ENCODE data around the gene HOXB3.

HOXB3 gene

DNA sequence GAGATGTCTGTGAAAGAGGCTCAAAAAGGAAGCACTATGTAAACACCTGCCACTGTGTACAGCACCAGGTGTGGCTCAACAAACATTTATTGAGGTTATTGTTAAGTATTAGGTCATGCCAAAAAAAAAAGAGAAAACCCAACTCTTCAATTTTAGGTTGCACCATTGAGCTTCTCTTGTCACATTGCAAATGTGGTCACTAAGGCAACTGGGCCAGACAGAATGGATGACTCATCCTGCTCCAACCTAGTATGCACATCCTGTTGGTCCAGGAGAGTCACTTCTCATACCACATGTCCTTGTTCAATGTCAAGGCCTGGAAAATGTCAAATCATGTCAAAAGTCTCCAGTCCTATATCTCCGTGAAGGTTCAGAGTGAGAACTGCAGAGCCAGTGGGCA, 84.3 kb downstream of the HOXB3 start:
- H3K36me3 ChIP-seq (ENCODE audit: insufficient read depth, low read length): no peaks in the 10 kb centered on the region
- H3K9ac ChIP-seq (ENCODE audit: low read length): no peak overlapping the region
- no peak overlapping the region for H3K4me2 ChIP-seq (ENCODE audit: low read length)
- H3K9me2 ChIP-seq (ENCODE audit: low read depth, low read length): no peaks in the 10 kb centered on the region
- TF ChIP-seq, protein P1, sequence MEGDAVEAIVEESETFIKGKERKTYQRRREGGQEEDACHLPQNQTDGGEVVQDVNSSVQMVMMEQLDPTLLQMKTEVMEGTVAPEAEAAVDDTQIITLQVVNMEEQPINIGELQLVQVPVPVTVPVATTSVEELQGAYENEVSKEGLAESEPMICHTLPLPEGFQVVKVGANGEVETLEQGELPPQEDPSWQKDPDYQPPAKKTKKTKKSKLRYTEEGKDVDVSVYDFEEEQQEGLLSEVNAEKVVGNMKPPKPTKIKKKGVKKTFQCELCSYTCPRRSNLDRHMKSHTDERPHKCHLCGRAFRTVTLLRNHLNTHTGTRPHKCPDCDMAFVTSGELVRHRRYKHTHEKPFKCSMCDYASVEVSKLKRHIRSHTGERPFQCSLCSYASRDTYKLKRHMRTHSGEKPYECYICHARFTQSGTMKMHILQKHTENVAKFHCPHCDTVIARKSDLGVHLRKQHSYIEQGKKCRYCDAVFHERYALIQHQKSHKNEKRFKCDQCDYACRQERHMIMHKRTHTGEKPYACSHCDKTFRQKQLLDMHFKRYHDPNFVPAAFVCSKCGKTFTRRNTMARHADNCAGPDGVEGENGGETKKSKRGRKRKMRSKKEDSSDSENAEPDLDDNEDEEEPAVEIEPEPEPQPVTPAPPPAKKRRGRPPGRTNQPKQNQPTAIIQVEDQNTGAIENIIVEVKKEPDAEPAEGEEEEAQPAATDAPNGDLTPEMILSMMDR (IDR thresholded peaks at IDR 0.05; ENCODE audit: low read length): no peak
- TF ChIP-seq EZH2 (IDR thresholded peaks at IDR 0.05; ENCODE audit: borderline replicate concordance, low read length): no peak
- H4K20me1 ChIP-seq (ENCODE audit: insufficient read depth, low read length): no peaks in the 10 kb centered on the region
- no peaks in the 10 kb centered on the region for H3K9me3 ChIP-seq (ENCODE audit: low read length)
- H3K27ac ChIP-seq (ENCODE audit: low read depth, low read length, poor library complexity, severe bottlenecking): no peak overlapping the region
- H2AFZ ChIP-seq (ENCODE audit: low read length): no peak overlapping the region
- H3K4me1 ChIP-seq (ENCODE audit: insufficient read depth, low read length, severe bottlenecking): no peaks in the 10 kb centered on the region
- H3K4me3 ChIP-seq (ENCODE audit: low read depth, low read length, poor library complexity, severe bottlenecking): no peak overlapping the region
- no peaks in the 10 kb centered on the region for H3K79me2 ChIP-seq (ENCODE audit: insufficient read depth, low read length)
- H3K27me3 ChIP-seq (ENCODE audit: insufficient read depth, low read length): no peaks in the 10 kb centered on the region; the same call in none of the 2 replicates
- H3F3A ChIP-seq (ENCODE audit: insufficient read depth, low read length): no peaks in the 10 kb centered on the region

DNA sequence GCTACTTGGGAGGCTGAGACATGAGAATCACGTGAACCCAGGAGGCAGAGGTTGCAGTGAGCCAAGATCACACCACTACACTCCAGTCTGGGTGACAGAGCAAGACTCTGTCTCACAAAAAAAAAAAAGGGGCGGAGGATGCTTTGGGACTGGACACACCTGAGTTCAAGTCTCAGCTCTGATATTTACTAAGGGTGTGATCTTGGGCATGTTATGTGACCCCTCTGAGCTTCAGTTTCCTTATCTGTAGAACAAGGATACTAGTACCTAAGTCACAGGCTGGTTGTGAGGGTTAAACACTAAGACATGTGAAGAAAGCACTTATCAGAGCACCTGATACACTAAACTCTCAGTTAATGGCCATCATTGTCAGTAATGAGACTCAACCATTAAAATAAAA, 85.1 kb downstream of the HOXB3 start:
- Histone ChIP-seq H4K20me1 (ENCODE audit: insufficient read depth, low read length) (no peaks in the 10 kb centered on the region), H3K27me3 (ENCODE audit: insufficient read depth, low read length) (no peaks in the 10 kb centered on the region; the same call in none of the 2 replicates), H3K27ac (ENCODE audit: low read depth, low read length, poor library complexity, severe bottlenecking) (no peak overlapping the region), H3K4me3 (ENCODE audit: low read depth, low read length, poor library complexity, severe bottlenecking) (no peak overlapping the region), H3K79me2 (ENCODE audit: insufficient read depth, low read length) (no peaks in the 10 kb centered on the region), H3K9ac (ENCODE audit: low read length) (no peak overlapping the region), H3K4me1 (ENCODE audit: insufficient read depth, low read length, severe bottlenecking) (no peaks in the 10 kb centered on the region), H3K4me2 (ENCODE audit: low read length) (no peak overlapping the region), H3F3A (ENCODE audit: insufficient read depth, low read length) (no peaks in the 10 kb centered on the region), H3K9me2 (ENCODE audit: low read depth, low read length) (no peaks in the 10 kb centered on the region), H3K36me3 (ENCODE audit: insufficient read depth, low read length) (no peaks in the 10 kb centered on the region), H3K9me3 (ENCODE audit: low read length) (no peaks in the 10 kb centered on the region), H2AFZ (ENCODE audit: low read length) (no peak overlapping the region)
- TF ChIP-seq, protein P1 (IDR thresholded peaks at IDR 0.05; ENCODE audit: low read length): no peak
- TF ChIP-seq EZH2 (IDR thresholded peaks at IDR 0.05; ENCODE audit: borderline replicate concordance, low read length): no peak

DNA sequence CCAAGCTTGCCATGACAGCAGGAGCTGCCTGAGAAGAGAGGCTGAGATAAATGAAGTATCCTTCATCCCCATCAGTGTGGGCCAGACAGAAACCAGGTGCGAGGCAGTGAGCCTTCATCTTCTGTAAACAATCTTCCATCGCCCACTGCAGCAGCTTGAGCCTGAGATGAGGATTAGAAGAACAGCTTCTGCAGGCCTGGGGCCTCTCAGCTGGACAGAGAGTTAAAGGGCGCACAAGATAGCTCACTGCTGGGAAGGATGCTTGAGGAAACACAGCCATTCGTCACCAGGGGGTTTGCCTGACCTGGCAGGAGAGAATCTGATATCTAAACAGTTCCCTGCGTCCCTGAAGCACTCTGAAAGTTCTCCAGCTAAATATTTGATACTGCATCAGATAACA, 86.3 kb downstream of the HOXB3 start:
- TF ChIP-seq EZH2 (IDR thresholded peaks at IDR 0.05; ENCODE audit: borderline replicate concordance, low read length): no peak
- TF ChIP-seq, protein P1 (IDR thresholded peaks at IDR 0.05; ENCODE audit: low read length): no peak
- no peaks in the 10 kb centered on the region for H3K9me3 ChIP-seq (ENCODE audit: low read length)
- H3K79me2 ChIP-seq (ENCODE audit: insufficient read depth, low read length): no peaks in the 10 kb centered on the region
- H2AFZ ChIP-seq (ENCODE audit: low read length): no peak overlapping the region
- no peaks in the 10 kb centered on the region for H3K36me3 ChIP-seq (ENCODE audit: insufficient read depth, low read length)
- H3K27ac ChIP-seq (ENCODE audit: low read depth, low read length, poor library complexity, severe bottlenecking): no peak overlapping the region
- no peaks in the 10 kb centered on the region; the same call in none of the 2 replicates for H3K27me3 ChIP-seq (ENCODE audit: insufficient read depth, low read length)
- no peak overlapping the region for H3K4me3 ChIP-seq (ENCODE audit: low read depth, low read length, poor library complexity, severe bottlenecking)
- H3F3A ChIP-seq (ENCODE audit: insufficient read depth, low read length): no peaks in the 10 kb centered on the region
- H3K9me2 ChIP-seq (ENCODE audit: low read depth, low read length): no peaks in the 10 kb centered on the region
- no peaks in the 10 kb centered on the region for H3K4me1 ChIP-seq (ENCODE audit: insufficient read depth, low read length, severe bottlenecking)
- H3K9ac ChIP-seq (ENCODE audit: low read length): no peak overlapping the region
- no peak overlapping the region for H3K4me2 ChIP-seq (ENCODE audit: low read length)
- H4K20me1 ChIP-seq (ENCODE audit: insufficient read depth, low read length): no peaks in the 10 kb centered on the region
